ENCODE measurements around the gene OSBPL5.

DNA sequence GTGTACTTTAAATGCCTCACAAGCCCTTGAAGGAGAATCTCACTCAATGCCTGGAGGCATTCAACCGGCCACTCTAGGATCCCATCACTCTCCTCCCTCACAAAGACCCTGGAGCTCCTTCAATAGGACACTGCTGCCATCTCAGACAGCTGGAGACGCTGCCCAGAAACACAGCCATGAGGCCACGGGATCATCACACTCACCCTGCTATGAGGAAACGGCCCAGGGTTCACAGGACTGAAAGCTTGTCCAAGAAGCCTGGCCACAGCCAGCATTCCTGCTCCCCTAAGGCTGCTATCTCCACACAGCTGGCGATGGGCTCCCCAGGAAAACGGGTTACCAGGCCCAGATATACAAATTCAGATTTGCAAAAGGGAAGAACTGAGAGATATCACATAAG is 121.1 kb downstream of the OSBPL5 start:
- TF ChIP-seq CTCF (conservative IDR thresholded peaks at IDR 0.05; ENCODE audit: low read length), result no peak
- no peak for TF ChIP-seq EZH2phosphoT487 (IDR thresholded peaks at IDR 0.05; ENCODE audit: borderline replicate concordance)

Data from Loucy (cell line).